Lower leg skin (tissue), 3 donors: ENCODE results near the gene TMTC1.

Source experiments
- POLR2A ChIP-seq, 2 donors: fragments of 450-650 bp; IDR thresholded peaks; one replicate each; pipeline ENCODE4 v1.6.1; 2016 to 2017; ENCODE audit warnings: antibody characterized with exemption in 2 of 2, mild to moderate bottlenecking in 1 of 2, moderate library complexity in 1 of 2
- TF ChIP-seq, protein P1 (sequence below), 3 donors: fragments of 450-650 bp; IDR thresholded peaks; one replicate each; pipeline ENCODE4 v1.5.1; 2016; ENCODE audit warnings: antibody characterized with exemption in 3 of 3, mild to moderate bottlenecking in 3 of 3, moderate library complexity in 2 of 3

DNA sequence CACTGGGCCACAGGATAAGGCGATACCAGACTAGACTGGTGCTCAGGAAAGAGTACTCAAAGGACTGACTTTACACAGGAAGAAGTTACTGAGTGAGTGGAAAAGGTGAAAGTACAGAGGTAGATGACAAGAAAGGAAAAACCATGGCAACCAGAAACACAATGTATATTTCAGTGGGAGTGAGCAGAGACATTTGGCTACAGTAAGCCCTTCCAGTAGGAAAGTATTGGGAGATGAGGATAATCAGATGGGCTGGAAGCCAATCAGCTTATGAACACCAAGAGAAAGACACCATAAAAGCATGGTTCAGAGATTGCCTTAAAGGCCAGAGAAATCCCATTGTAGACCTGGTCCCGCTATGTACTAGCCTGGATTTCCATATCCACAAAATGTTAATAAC is 51.6 kb downstream of the TMTC1 start:
- TF ChIP-seq POLR2A (IDR thresholded peaks at IDR 0.05) = no peak
- TF ChIP-seq, protein P1, sequence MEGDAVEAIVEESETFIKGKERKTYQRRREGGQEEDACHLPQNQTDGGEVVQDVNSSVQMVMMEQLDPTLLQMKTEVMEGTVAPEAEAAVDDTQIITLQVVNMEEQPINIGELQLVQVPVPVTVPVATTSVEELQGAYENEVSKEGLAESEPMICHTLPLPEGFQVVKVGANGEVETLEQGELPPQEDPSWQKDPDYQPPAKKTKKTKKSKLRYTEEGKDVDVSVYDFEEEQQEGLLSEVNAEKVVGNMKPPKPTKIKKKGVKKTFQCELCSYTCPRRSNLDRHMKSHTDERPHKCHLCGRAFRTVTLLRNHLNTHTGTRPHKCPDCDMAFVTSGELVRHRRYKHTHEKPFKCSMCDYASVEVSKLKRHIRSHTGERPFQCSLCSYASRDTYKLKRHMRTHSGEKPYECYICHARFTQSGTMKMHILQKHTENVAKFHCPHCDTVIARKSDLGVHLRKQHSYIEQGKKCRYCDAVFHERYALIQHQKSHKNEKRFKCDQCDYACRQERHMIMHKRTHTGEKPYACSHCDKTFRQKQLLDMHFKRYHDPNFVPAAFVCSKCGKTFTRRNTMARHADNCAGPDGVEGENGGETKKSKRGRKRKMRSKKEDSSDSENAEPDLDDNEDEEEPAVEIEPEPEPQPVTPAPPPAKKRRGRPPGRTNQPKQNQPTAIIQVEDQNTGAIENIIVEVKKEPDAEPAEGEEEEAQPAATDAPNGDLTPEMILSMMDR (IDR thresholded peaks at IDR 0.05) = no peak
